NOMO-1 (cell line): ENCODE results near the gene MON2.

Experiments
- DNase-seq, 2 experiments: peaks; one replicate each; lab custom pipeline; 2025; ENCODE audit not compliant: unreplicated experiment in 2 of 2; lab: John Stamatoyannopoulos, UW

MON2 gene

DNA sequence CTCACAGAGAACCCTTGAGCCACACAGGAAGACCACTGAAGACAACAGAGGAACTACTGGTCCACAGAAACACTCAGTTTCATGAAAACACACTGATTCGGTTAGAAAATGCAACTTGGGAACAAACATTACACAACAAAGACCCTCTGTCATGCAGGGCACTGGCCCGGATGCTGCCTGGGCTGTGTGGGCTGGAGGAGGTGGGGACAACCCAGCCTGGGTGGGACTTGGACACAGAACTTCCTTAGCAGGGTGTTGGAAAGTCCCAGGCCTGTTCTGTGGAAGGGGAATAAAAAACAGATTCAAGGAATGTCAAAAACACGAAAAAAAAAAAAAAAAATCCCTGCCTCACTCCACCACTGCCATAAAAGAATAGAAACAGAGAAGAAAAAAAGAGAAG, 181.0 kb downstream of the MON2 start:
- DNase-seq, result no peak

DNA sequence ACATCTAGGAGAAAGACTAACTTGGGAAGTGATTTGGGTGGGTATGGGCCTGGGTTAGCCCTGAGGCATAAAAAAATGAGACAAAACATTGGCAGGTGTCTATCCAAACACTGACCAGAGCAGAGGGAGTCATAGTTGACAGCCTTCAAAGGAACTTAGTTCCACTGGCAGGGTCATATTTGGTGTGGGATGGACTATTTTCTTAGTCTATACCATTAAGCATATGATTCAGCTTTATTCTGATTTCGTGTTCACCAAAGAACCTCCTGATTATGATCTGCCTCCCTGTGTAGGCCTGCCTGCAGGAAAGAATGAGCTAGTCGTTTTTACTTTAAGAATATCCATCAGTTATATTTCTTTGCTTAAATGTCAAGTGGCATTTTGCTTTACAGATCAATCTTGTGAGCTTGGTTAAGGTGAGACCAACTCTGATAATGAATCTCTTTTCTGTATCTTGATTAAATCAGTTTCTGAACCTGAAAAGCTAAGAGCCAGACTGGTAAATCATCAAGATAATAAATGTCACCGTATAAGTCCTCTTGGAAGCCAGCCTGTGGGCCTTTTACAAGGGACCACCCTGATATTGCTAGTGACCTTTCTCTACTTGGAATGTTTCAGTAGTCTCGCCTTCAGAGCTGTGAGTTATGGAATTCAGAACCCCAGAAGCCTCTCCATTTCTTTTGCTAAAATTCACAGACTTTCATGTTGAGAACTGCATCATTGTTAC, 182.9 kb downstream of the MON2 start:
- DNase-seq, result no peak
